ENCODE data around the gene CAST. TPM values are rescaled to one million over a fixed set of nuclear protein-coding genes. Genes with fewer than 3 reads are reported as not detected.

Gene CAST
- total RNA-seq, 1 experiment from 2014 or later = 68.2 TPM

GRCh38 chr5:96778409-96778808, 116.2 kb downstream of the CAST start:
- Histone ChIP-seq H3K27me3 (ENCODE audit: low read length) (no peaks in the 10 kb centered on the region), H3K4me3 (ENCODE audit: low read length) (no peak overlapping the region), H3K9me2 (replicated peaks; ENCODE audit: insufficient read depth, low read length) (no peaks in the 10 kb centered on the region), H3K4me2 (ENCODE audit: low read depth, low read length, poor library complexity, severe bottlenecking) (no peak overlapping the region), H3K27ac (ENCODE audit: low read length) (no peak overlapping the region), H3K36me3 (ENCODE audit: insufficient read depth, low read length) (peaks cover 72% of the 10 kb centered on the region), H4K20me1 (ENCODE audit: insufficient read depth, low read depth, low read length) (no peaks in the 10 kb centered on the region), H2AFZ (ENCODE audit: low read length) (no peak overlapping the region), H3K4me1 (ENCODE audit: low read length) (no peaks in the 10 kb centered on the region), H3K9ac (ENCODE audit: low read length) (no peak overlapping the region), H3K79me2 (ENCODE audit: low read length) (no peaks in the 10 kb centered on the region), H3K9me3 (ENCODE audit: low read length) (no peaks in the 10 kb centered on the region)
- DNase-seq = no peak

- Histone ChIP-seq H3K27me3 (ENCODE audit: low read length) (no peaks in the 10 kb centered on the region), H3K79me2 (ENCODE audit: low read length) (no peaks in the 10 kb centered on the region), H3K4me2 (ENCODE audit: low read depth, low read length, poor library complexity, severe bottlenecking) (no peak overlapping the region), H3K27ac (ENCODE audit: low read length) (no peak overlapping the region), H3K4me3 (ENCODE audit: low read length) (no peak overlapping the region), H3K9ac (ENCODE audit: low read length) (no peak overlapping the region), H3K4me1 (ENCODE audit: low read length) (no peaks in the 10 kb centered on the region), H4K20me1 (ENCODE audit: insufficient read depth, low read depth, low read length) (no peaks in the 10 kb centered on the region), H3K9me3 (ENCODE audit: low read length) (no peaks in the 10 kb centered on the region), H2AFZ (ENCODE audit: low read length) (no peak overlapping the region), H3K36me3 (ENCODE audit: insufficient read depth, low read length) (peaks cover 69% of the 10 kb centered on the region), H3K9me2 (replicated peaks; ENCODE audit: insufficient read depth, low read length) (no peaks in the 10 kb centered on the region)
- DNase-seq = no peak
Measured at GRCh38 chr5:96780626-96781025, 118.5 kb downstream of the CAST start.

- no peak overlapping the region for H3K4me3 ChIP-seq (ENCODE audit: low read length)
- no peak overlapping the region for H3K4me2 ChIP-seq (ENCODE audit: low read depth, low read length, poor library complexity, severe bottlenecking)
- no peaks in the 10 kb centered on the region for H4K20me1 ChIP-seq (ENCODE audit: insufficient read depth, low read depth, low read length)
- no peak for DNase-seq
- no peaks in the 10 kb centered on the region for H3K4me1 ChIP-seq (ENCODE audit: low read length)
- no peaks in the 10 kb centered on the region for H3K9me2 ChIP-seq (replicated peaks; ENCODE audit: insufficient read depth, low read length)
- H2AFZ ChIP-seq (ENCODE audit: low read length) = no peak overlapping the region
- no peak overlapping the region for H3K27ac ChIP-seq (ENCODE audit: low read length)
- H3K9ac ChIP-seq (ENCODE audit: low read length) = no peak overlapping the region
- H3K36me3 ChIP-seq (ENCODE audit: insufficient read depth, low read length) = peaks cover 66% of the 10 kb centered on the region
- H3K79me2 ChIP-seq (ENCODE audit: low read length) = no peaks in the 10 kb centered on the region
- no peaks in the 10 kb centered on the region for H3K9me3 ChIP-seq (ENCODE audit: low read length)
- no peaks in the 10 kb centered on the region for H3K27me3 ChIP-seq (ENCODE audit: low read length)
Measured at GRCh38 chr5:96781031-96781971, 119.1 kb downstream of the CAST start.

- H3K4me1 ChIP-seq (ENCODE audit: low read length) = no peaks in the 10 kb centered on the region
- H3K79me2 ChIP-seq (ENCODE audit: low read length) = no peaks in the 10 kb centered on the region
- no peak overlapping the region for H3K9ac ChIP-seq (ENCODE audit: low read length)
- no peak overlapping the region for H3K27ac ChIP-seq (ENCODE audit: low read length)
- no peaks in the 10 kb centered on the region for H3K9me2 ChIP-seq (replicated peaks; ENCODE audit: insufficient read depth, low read length)
- no peak for DNase-seq
- no peak overlapping the region for H2AFZ ChIP-seq (ENCODE audit: low read length)
- no peaks in the 10 kb centered on the region for H4K20me1 ChIP-seq (ENCODE audit: insufficient read depth, low read depth, low read length)
- peaks cover 52% of the 10 kb centered on the region for H3K36me3 ChIP-seq (ENCODE audit: insufficient read depth, low read length)
- H3K4me2 ChIP-seq (ENCODE audit: low read depth, low read length, poor library complexity, severe bottlenecking) = no peak overlapping the region
- no peaks in the 10 kb centered on the region for H3K9me3 ChIP-seq (ENCODE audit: low read length)
- no peaks in the 10 kb centered on the region for H3K27me3 ChIP-seq (ENCODE audit: low read length)
- H3K4me3 ChIP-seq (ENCODE audit: low read length) = no peak overlapping the region
Measured at GRCh38 chr5:96783326-96783725, 121.2 kb downstream of the CAST start.

GRCh38 chr5:96785326-96786109, 123.3 kb downstream of the CAST start:
- Histone ChIP-seq H3K4me3 (ENCODE audit: low read length) (no peak overlapping the region), H3K4me1 (ENCODE audit: low read length) (no peaks in the 10 kb centered on the region), H3K9ac (ENCODE audit: low read length) (no peak overlapping the region), H3K27me3 (ENCODE audit: low read length) (no peaks in the 10 kb centered on the region), H3K79me2 (ENCODE audit: low read length) (no peaks in the 10 kb centered on the region), H2AFZ (ENCODE audit: low read length) (no peak overlapping the region), H3K27ac (ENCODE audit: low read length) (no peak overlapping the region), H4K20me1 (ENCODE audit: insufficient read depth, low read depth, low read length) (no peaks in the 10 kb centered on the region), H3K9me3 (ENCODE audit: low read length) (no peaks in the 10 kb centered on the region), H3K36me3 (ENCODE audit: insufficient read depth, low read length) (peaks cover 48% of the 10 kb centered on the region), H3K4me2 (ENCODE audit: low read depth, low read length, poor library complexity, severe bottlenecking) (no peak overlapping the region), H3K9me2 (replicated peaks; ENCODE audit: insufficient read depth, low read length) (no peaks in the 10 kb centered on the region)
- DNase-seq = no peak

GRCh38 chr5:96788112-96788749, 126.1 kb downstream of the CAST start:
- H3K9me3 ChIP-seq (ENCODE audit: low read length) = no peaks in the 10 kb centered on the region
- H3K79me2 ChIP-seq (ENCODE audit: low read length) = no peaks in the 10 kb centered on the region
- H2AFZ ChIP-seq (ENCODE audit: low read length) = no peak overlapping the region
- no peaks in the 10 kb centered on the region for H3K4me1 ChIP-seq (ENCODE audit: low read length)
- H3K9me2 ChIP-seq (replicated peaks; ENCODE audit: insufficient read depth, low read length) = no peaks in the 10 kb centered on the region
- H3K4me3 ChIP-seq (ENCODE audit: low read length) = no peak overlapping the region
- no peaks in the 10 kb centered on the region for H4K20me1 ChIP-seq (ENCODE audit: insufficient read depth, low read depth, low read length)
- no peak overlapping the region for H3K4me2 ChIP-seq (ENCODE audit: low read depth, low read length, poor library complexity, severe bottlenecking)
- H3K9ac ChIP-seq (ENCODE audit: low read length) = no peak overlapping the region
- no peak overlapping the region for H3K27ac ChIP-seq (ENCODE audit: low read length)
- peaks cover 52% of the 10 kb centered on the region; the same call in 1 of the 2 replicates for H3K36me3 ChIP-seq (ENCODE audit: insufficient read depth, low read length)
- DNase-seq = no peak
- no peaks in the 10 kb centered on the region for H3K27me3 ChIP-seq (ENCODE audit: low read length)

- no peak overlapping the region for H3K9ac ChIP-seq (ENCODE audit: low read length)
- no peak overlapping the region for H2AFZ ChIP-seq (ENCODE audit: low read length)
- H3K4me2 ChIP-seq (ENCODE audit: low read depth, low read length, poor library complexity, severe bottlenecking) = no peak overlapping the region
- H3K27ac ChIP-seq (ENCODE audit: low read length) = no peak overlapping the region
- no peak overlapping the region for H3K4me3 ChIP-seq (ENCODE audit: low read length)
- no peaks in the 10 kb centered on the region for H3K27me3 ChIP-seq (ENCODE audit: low read length)
- H3K9me2 ChIP-seq (replicated peaks; ENCODE audit: insufficient read depth, low read length) = no peaks in the 10 kb centered on the region
- H4K20me1 ChIP-seq (ENCODE audit: insufficient read depth, low read depth, low read length) = no peaks in the 10 kb centered on the region
- no peaks in the 10 kb centered on the region for H3K9me3 ChIP-seq (ENCODE audit: low read length)
- peaks cover 62% of the 10 kb centered on the region; the same call in 1 of the 2 replicates for H3K36me3 ChIP-seq (ENCODE audit: insufficient read depth, low read length)
- no peak for DNase-seq
- H3K79me2 ChIP-seq (ENCODE audit: low read length) = peaks cover under 1% of the 10 kb centered on the region; the same call in 1 of the 2 replicates
- no peaks in the 10 kb centered on the region for H3K4me1 ChIP-seq (ENCODE audit: low read length)
Measured at GRCh38 chr5:96789794-96790330, 127.7 kb downstream of the CAST start.

Measured in Karpas-422 (cell line).